HL-60 (cell line): Measurements from ENCODE around the gene VDR.
"Not testable (repeated sequence)": the region's sequence is repeated elsewhere in the genome, so short reads cannot be mapped to it uniquely, and the experiment has no call there.

Experiments used
- GABPA ChIP-seq: IDR thresholded peaks from 2 replicates; pipeline ENCODE4 v1.6.1; 2012; ENCODE audit warnings: low read depth
- POLR2AphosphoS5 ChIP-seq: IDR thresholded peaks from 2 replicates; pipeline ENCODE4 v1.6.1; 2012; ENCODE audit warnings: low read depth
- REST ChIP-seq: IDR thresholded peaks from 2 replicates; pipeline ENCODE4 v1.6.1; 2012; ENCODE audit warnings: low read depth; ENCODE audit not compliant: insufficient replicate concordance
- TF ChIP-seq, protein P1 (sequence below): IDR thresholded peaks from one replicate; pipeline ENCODE4 v1.5.1; 2011; ENCODE audit warnings: low read length, control low read depth, inconsistent platforms; ENCODE audit not compliant: insufficient read depth

DNA sequence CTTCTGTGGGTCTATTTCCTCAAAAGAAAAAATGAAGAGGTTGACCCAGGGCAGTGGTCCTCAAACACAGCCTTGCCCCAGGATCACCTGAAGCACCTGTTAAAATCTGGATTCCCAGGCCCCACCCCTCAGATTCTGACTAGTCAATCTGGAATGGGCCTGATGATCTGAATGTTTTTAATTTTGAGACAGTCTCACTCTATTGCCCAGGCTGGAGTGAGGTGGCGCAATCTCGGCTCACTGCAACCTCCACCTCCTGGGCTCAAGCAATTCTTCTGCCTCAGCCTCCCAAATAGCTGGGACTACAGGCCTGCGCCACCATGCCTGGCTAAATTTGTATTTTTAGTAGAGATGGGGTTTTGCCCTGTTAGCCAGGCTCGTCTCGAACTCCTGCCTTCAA lies 89.3 kb downstream of the VDR start:
- not testable (repeated sequence) for TF ChIP-seq GABPA, POLR2AphosphoS5, REST
- TF ChIP-seq, protein P1, sequence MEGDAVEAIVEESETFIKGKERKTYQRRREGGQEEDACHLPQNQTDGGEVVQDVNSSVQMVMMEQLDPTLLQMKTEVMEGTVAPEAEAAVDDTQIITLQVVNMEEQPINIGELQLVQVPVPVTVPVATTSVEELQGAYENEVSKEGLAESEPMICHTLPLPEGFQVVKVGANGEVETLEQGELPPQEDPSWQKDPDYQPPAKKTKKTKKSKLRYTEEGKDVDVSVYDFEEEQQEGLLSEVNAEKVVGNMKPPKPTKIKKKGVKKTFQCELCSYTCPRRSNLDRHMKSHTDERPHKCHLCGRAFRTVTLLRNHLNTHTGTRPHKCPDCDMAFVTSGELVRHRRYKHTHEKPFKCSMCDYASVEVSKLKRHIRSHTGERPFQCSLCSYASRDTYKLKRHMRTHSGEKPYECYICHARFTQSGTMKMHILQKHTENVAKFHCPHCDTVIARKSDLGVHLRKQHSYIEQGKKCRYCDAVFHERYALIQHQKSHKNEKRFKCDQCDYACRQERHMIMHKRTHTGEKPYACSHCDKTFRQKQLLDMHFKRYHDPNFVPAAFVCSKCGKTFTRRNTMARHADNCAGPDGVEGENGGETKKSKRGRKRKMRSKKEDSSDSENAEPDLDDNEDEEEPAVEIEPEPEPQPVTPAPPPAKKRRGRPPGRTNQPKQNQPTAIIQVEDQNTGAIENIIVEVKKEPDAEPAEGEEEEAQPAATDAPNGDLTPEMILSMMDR: not testable (repeated sequence)
